NCI-H524 treated with DMSO at 0.1 percent for 48 hours (cell line): ENCODE results near the gene SPON1.
A peak's percentile ranks its signal among the peaks of the same experiment; 100 is the strongest.
"Not testable (repeated sequence)": the region's sequence is repeated elsewhere in the genome, so short reads cannot be mapped to it uniquely, and the experiment has no call there.

Experiments
- DNase-seq: peaks from one replicate; lab custom pipeline; 2025; lab: John Stamatoyannopoulos, UW

The SPON1 gene

GRCh38 chr11:13962562-13963168 is at the start of gene SPON1:
Gene SPON1 (plus strand): TSS chr11:13962723. CDS start chr11:13962905, 182 bp downstream.
- DNase-seq = peak; percentile 39

GRCh38 chr11:13917264-13917663 is 45.3 kb upstream of the SPON1 start:
- DNase-seq = no peak

GRCh38 chr11:13917904-13918303 is 44.6 kb upstream of the SPON1 start:
- no peak for DNase-seq

- no peak for DNase-seq
Measured at GRCh38 chr11:13920756-13921155, 41.8 kb upstream of the SPON1 start.

GRCh38 chr11:13921545-13921944 is 41.0 kb upstream of the SPON1 start:
- DNase-seq = no peak

GRCh38 chr11:13923182-13923581 is 39.3 kb upstream of the SPON1 start:
- no peak for DNase-seq

- no peak for DNase-seq
Measured at GRCh38 chr11:13923716-13924650, 38.5 kb upstream of the SPON1 start.

- no peak for DNase-seq
Measured at GRCh38 chr11:13924801-13925327, 37.7 kb upstream of the SPON1 start.

- not testable (repeated sequence) for DNase-seq
Measured at GRCh38 chr11:13926366-13926765, 36.2 kb upstream of the SPON1 start.

GRCh38 chr11:13926981-13927380 is 35.5 kb upstream of the SPON1 start:
- no peak for DNase-seq

- no peak for DNase-seq
Measured at GRCh38 chr11:13927481-13927880, 35.0 kb upstream of the SPON1 start.

GRCh38 chr11:13928566-13929251 is 33.8 kb upstream of the SPON1 start:
- peak; percentile 67 for DNase-seq

- no peak for DNase-seq
Measured at GRCh38 chr11:13929395-13929891, 33.1 kb upstream of the SPON1 start.

- DNase-seq = no peak
Measured at GRCh38 chr11:13931356-13931755, 31.2 kb upstream of the SPON1 start.

- not testable (repeated sequence) for DNase-seq
Measured at GRCh38 chr11:13937154-13937553, 25.4 kb upstream of the SPON1 start.

GRCh38 chr11:13938829-13939228 is 23.7 kb upstream of the SPON1 start:
- DNase-seq = not testable (repeated sequence)

- no peak for DNase-seq
Measured at GRCh38 chr11:13939961-13940906, 22.3 kb upstream of the SPON1 start.

- no peak for DNase-seq
Measured at GRCh38 chr11:13940907-13941256, 21.6 kb upstream of the SPON1 start.

GRCh38 chr11:13941775-13942174 is 20.7 kb upstream of the SPON1 start:
- no peak for DNase-seq

- DNase-seq = no peak
Measured at GRCh38 chr11:13942378-13942777, 20.1 kb upstream of the SPON1 start.

GRCh38 chr11:13942971-13943381 is 19.5 kb upstream of the SPON1 start:
- DNase-seq = no peak
